HG02610 (cell line): ENCODE results near the gene KCNC4.

Experiments
- ATAC-seq: cut with Tn5 transposase; IDR thresholded peaks from one replicate; pipeline ENCODE4 v1.9.1; 2021; ENCODE audit warnings: mild to moderate bottlenecking, moderate library complexity; ENCODE audit not compliant: unreplicated experiment

KCNC4 gene

DNA sequence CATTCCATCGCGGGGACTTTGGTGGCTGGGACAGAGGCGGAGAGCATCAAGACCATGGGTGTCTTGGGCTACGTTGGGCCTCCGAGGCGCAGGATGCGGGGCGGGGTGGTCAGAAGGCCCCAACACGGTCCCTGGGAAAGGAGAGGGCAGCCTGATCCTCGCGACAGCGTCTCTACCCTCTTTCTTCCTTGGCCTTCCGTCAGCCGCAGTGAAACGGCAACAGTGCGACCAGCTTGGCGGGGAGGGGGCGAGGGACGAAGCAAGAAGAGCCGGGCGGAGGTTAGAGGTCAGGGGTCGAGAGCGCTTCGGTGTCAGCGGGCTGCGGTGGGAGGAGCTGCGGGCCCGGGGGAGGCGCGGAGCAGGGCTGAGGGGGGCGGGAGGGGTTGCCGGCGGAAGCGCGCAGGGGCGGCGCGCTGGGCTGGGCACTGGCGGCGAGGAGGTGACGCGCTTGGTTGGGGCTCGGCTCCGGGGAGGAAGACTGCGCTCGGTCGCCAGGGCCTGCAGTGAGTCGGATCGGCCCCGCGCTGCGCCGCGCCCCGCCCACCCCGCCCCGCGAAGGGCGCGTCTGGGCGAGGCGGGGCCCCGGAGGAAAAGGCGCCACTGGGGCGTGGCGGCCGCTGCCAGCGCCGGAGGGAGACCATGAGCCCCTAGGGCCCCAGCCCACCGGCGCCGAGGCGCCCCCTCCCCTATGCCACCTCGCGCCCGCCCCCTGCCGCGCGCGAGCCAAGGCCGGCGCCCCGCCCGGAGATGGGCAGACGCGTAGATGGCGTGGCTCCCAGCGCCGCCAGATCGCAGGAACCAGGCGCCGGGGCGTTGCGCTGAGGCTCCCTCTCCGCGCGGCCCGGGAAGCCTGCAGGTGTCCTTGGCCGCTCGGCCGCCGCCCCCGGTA lies at the start of gene KCNC4:
Gene KCNC4 (plus strand): TSS at position 600 of the 889 bp plus-strand sequence. CDS start 1,186 bp downstream, outside the sequence.
- ATAC-seq, result peak; percentile 86

GRCh38 chr1:110160538-110161100 lies 49.5 kb upstream of the KCNC4 start:
- ATAC-seq, result no peak

DNA sequence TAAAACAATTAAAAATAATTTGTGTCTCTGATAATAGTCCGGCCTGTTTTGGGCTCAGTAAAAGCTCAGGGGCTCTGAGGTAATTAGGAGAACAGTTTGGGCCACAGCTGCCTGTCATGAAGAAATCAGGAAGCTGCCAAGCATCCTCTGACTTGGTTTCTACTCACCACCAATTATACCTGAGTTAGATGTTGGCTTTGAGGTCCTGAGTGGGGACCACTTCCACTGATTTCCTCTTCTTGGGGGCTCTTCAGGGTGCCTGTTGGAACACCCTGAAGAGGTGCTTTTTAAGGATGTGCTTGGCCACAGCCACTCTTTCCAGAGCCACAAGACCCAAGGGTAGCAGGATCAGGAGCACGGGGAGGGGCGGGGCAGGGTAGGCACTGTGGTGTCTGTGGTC lies 48.9 kb upstream of the KCNC4 start:
- ATAC-seq, result no peak

- ATAC-seq, result no peak
These were observed 48.3 kb upstream of the KCNC4 start for GRCh38 chr1:110161849-110162248.

DNA sequence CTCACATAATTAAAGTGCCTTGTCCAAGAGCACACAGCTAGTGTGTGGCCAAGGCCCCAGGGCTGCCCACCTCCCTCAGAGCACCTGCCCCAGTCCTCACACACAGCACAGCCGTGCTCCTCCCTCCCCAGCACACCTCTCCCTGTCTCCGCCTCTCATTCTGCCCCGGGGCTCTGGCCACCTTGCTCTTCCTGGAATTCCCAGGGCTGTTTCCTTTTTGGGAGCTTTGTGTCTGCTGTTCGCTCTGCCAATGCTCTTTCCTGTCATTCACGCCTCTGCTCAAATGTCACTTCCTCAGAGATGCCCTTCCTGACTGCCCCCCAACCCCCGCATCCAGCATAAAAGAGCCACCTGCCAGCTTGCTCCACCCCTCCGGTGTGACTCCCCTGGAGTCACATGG lies 46.5 kb upstream of the KCNC4 start:
- no peak for ATAC-seq

DNA sequence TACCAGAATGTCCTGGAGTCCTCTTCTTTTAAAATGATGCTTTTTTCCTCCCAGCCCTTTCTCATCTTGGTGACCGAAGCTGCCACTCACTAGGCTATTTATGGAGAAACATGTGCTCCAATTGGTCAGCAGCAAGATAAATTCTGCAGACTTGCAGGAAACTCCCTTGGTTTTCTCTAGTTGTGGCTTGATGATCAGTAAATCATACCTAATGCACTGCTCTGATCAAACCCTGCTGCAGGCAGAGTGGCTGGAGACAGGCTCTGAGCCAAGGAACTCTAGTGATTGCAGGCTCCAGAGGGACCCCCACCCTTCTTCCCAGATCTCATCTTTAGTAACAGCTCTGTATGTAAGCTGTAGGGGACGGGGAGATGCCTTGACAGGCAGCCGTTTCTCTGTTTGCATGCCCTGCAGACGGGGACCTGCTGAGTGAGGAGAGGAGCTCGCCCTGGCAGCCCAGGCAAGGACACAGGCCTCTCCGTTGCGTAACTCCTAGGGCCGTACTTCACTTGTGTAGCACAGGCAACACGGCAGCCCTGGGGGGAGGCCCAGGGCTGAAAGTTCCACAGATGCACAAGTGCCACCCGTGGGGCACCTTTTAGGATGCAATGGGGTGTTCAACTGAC lies 45.3 kb upstream of the KCNC4 start:
- no peak for ATAC-seq

- ATAC-seq, result no peak
These were observed 44.3 kb upstream of the KCNC4 start for GRCh38 chr1:110165761-110166231.

DNA sequence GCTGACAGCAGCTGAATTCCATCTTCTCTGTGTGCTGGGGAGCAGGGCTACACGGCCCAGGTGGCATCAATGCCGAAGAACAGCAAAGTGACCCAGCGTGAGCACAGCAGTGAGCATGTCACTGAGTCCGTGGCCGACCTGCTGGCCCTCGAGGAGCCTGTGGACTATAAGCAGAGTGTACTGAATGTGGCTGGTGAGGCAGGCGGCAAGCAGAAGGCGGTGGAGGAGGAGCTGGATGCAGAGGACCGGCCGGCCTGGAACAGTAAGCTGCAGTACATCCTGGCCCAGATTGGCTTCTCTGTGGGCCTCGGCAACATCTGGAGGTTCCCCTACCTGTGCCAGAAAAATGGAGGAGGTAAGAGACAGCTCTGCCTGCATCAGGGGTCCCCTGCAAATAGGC lies 43.3 kb upstream of the KCNC4 start:
- no peak for ATAC-seq

DNA sequence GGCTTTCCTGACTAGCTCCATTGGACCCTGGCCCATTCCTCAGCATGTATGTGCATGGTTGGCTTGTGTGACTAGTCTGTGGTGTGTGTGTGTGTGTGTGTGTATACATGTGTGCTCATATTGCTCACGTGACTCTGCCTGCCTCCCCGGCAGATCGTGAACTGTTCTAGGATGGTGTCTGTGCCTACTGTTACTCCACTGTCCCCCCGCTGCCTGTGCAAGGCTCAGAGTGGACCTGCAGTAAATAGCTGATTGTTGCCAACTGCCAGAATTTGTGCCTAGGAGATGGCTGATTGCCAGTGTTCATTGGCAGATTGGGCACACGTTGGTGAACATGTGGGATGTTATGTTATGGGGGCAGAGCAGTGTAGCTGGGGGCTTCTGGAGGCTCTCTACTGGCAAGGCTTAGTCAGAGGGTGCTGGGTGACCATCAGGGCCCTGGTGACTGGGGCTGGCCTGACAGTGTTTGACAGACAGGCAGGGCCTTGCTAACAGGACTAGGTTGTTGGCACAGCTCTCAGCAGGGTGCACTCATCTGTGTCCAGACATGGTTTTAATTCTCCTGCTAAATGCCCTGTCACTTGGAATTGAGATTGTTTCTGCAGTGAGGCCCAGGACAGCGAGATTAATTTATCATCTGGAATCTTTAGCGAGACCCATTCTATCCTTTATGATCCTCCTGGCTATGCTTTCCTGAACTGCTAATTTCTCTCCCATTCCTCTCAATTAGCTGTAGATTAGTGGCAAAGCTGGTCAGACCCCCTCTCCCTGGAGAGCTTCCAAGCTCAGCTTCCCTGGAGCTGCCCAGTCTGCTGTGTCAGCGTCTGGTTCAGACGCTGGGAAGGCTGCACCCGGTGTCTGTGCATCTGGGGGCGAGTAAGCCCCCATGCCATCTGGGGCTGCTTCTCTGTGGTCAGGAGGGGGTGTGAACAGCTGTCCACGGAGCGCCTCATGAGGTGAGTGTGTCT lies 39.1 kb upstream of the KCNC4 start:
- no peak for ATAC-seq

DNA sequence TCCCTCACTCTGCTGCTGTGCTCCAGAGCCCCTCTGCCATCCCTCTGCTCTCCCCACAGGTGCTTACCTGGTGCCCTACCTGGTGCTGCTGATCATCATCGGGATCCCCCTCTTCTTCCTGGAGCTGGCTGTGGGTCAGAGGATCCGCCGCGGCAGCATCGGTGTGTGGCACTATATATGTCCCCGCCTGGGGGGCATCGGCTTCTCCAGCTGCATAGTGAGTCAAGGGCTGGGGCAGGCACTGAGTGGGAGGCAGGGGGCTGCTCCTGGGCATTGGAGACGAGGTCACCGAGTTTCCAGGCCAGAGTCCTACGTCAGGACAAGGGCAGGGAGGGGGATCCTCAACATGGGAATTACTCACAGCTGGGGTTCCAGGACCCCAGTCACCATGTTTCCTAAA lies 38.1 kb upstream of the KCNC4 start:
- ATAC-seq, result no peak

DNA sequence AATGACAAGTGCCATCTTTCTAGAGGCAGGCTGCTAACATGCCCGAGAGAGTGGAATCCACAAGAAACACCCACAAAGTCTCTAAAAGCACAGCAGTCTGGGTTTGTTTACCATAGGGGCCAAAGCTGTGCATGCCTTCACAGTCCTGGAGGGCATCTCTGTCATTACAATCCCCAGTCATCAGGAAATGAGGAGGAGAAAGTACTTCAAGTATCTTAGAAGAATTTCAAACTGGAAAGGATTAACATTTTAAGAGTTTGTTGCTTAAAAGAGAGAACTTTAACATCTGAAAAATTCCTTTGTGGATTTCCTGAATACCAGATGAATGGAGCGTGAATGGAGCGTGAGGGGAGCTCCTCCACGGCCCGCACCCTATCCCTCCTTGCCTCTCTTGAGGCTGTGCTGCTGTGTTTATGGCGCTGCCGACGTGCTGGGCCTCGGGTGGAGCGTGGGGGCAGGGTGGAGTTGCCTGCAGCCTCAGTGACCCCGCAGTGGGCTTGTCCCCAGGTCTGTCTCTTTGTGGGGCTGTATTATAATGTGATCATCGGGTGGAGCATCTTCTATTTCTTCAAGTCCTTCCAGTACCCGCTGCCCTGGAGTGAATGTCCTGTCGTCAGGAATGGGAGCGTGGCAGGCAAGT lies 36.5 kb upstream of the KCNC4 start:
- no peak for ATAC-seq

- ATAC-seq, result no peak
These were observed 35.2 kb upstream of the KCNC4 start for GRCh38 chr1:110174961-110175360.

DNA sequence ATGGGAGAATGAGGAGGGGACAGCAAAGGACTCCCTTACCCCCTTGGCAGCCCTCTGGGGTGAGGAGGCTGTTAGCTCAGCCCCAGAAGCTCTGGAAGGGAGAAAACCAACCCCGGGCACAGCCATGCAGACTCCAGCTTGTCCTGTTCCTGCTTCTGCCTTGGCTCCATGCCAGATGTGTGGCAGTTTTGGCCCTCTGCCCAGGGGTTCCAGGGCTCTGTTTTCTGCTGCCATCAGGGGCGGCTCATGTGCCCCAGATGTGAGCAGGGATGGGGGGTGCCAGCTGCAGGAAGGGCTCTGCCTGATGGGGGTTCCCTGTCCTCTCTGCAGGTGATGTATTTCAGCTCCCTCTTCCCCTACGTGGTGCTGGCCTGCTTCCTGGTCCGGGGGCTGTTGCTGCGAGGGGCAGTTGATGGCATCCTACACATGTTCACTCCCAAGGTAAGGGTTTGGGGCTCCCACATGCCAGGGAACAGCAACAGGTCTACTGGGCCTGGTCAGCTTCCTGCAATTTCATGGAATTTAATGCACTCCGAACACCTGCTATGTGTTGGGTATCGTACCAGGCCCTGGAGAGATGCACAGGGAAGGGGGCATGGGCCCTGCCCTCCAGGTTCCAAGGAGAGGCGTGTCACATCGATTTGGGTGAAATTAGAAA lies 33.7 kb upstream of the KCNC4 start:
- no peak for ATAC-seq

- no peak for ATAC-seq
These were observed 32.3 kb upstream of the KCNC4 start for GRCh38 chr1:110177775-110178174.

- ATAC-seq, result no peak
These were observed 26.4 kb upstream of the KCNC4 start for GRCh38 chr1:110183642-110184167.

DNA sequence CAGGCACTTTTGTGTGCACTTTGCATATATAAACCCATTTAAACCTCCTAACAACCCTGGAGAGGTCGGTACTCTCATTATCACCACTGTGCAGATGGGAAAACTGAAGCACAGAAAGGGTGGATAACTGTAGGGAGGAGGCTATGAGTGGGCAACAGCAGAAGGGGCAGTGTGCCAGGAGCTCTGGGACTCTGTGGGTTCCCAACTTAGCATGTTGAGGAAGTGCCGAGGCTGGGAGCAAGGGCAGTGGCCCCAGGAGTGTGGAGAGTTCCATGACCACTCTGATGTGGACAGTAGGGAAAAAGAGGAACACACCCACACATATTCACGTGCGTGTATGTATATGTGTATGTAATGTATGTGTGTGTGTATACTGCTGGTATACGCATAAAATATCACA lies 25.7 kb upstream of the KCNC4 start:
- ATAC-seq, result no peak

DNA sequence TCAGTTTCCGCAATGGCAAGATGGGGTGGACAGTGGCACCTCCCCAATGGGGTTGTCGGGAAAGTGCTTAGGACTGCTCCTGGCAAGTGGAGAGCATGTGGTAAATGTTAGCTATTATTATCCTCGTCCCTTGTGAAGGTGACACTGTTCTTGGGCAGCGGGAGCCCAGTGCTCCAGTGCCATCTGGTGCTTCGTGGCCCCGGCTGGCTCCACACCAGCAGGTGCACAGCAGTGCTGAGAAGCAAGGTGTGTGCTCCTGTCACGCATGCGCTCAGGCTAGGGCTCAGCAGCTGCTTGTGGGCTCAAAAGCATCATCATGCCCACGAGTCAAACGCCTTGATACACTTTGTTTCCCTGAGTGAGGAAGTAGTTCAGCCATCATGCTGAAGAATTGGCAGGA lies 24.9 kb upstream of the KCNC4 start:
- no peak for ATAC-seq

GRCh38 chr1:110186558-110186957 lies 23.6 kb upstream of the KCNC4 start:
- no peak for ATAC-seq

GRCh38 chr1:110187139-110187890 lies 22.8 kb upstream of the KCNC4 start:
- no peak for ATAC-seq
